Endothelial cell of umbilical vein (primary cell): Measurements from ENCODE around the gene NOTCH1. TPM values are rescaled to one million over a fixed set of nuclear protein-coding genes. Genes with fewer than 3 reads are reported as not detected.

Experiments
- BruUV-seq: library from RNA; stranded (reverse); fragments of 400-500 nt; replicated peaks from 2 replicates; lab custom pipeline; 2021; lab: Mats Ljungman, UMichigan
- CTCF ChIA-PET: fragments of 300-600, 350-600 bp; sonication (Branson Sonifier 250); formaldehyde crosslinking; loops from one replicate; lab custom pipeline; 2021; ENCODE audit warnings: antibody characterized with exemption, inconsistent platforms; lab: Charles Lee
- POLR2A ChIA-PET: fragments of 300-600, 350-600 bp; sonication (Branson Sonifier 250); formaldehyde crosslinking; loops from one replicate; lab custom pipeline; 2021; ENCODE audit warnings: antibody characterized with exemption, inconsistent platforms; lab: Charles Lee
- DNase-seq: peaks from one replicate; pipeline ENCODE4 v3.0.0-alpha.2; 2011; ENCODE audit warnings: low read depth, low spot score
- FAIRE-seq: peaks from 2 replicates; lab custom pipeline; 2011; peaks lifted over from hg19 to GRCh38; lab: Jason Lieb, UNC
- H2AFZ ChIP-seq: 2 replicates; pipeline ENCODE4 v1.6.0; 2012; ENCODE audit warnings: low read depth, low read length, control low read depth, inconsistent platforms
- H3K27ac ChIP-seq: 2 replicates; pipeline ENCODE4 v1.5.1; 2011; ENCODE audit warnings: low read depth, mild to moderate bottlenecking, control low read depth, low read length, moderate library complexity; ENCODE audit not compliant: insufficient read depth
- H3K27me3 ChIP-seq, 2 experiments: 2 replicates each; pipeline versions ENCODE4 v1.6.0 to v1.6.1; 2011; ENCODE audit warnings: low read length in 2 of 2, mixed read lengths in 1 of 2; ENCODE audit not compliant: control insufficient read depth in 2 of 2, insufficient read depth in 2 of 2
- H3K36me3 ChIP-seq, 2 experiments: 2 replicates in 1 of 2; 3 replicates in 1 of 2; pipeline ENCODE4 v1.5.1; 2011; ENCODE audit warnings: low read length in 2 of 2, mild to moderate bottlenecking in 1 of 2, moderate library complexity in 1 of 2; ENCODE audit not compliant: control insufficient read depth in 2 of 2, insufficient read depth in 2 of 2; ENCODE audit errors: extremely low read depth in 1 of 2
- H3K4me1 ChIP-seq: 3 replicates; pipeline ENCODE4 v1.5.1; 2011; ENCODE audit warnings: mild to moderate bottlenecking, low read length; ENCODE audit not compliant: control insufficient read depth, insufficient read depth; ENCODE audit errors: extremely low read depth
- H3K4me2 ChIP-seq: 2 replicates; pipeline ENCODE4 v1.6.1; 2011; ENCODE audit warnings: low read length, control low read depth, mixed read lengths; ENCODE audit not compliant: insufficient read depth
- H3K4me3 ChIP-seq, 3 experiments: fragments of 200-600 bp in 1 of 3; sonication (generic), shearing (Covaris generic) in 1 of 3; replicated peaks in 1 of 3; 2 replicates each; pipeline ENCODE4 v1.5.1; 2011 to 2016; ENCODE audit warnings: control low read depth in 3 of 3, low read length in 3 of 3, mild to moderate bottlenecking in 2 of 3, inconsistent platforms in 1 of 3, low read depth in 1 of 3, moderate library complexity in 1 of 3; ENCODE audit not compliant: insufficient read depth in 1 of 3
- H3K79me2 ChIP-seq: 2 replicates; pipeline ENCODE4 v1.6.0; 2012; ENCODE audit warnings: low read length, inconsistent platforms; ENCODE audit not compliant: control insufficient read depth, insufficient read depth
- H3K9ac ChIP-seq: replicated peaks from 2 replicates; pipeline ENCODE3; 2011; ENCODE audit warnings: low read length, control low read depth; ENCODE audit not compliant: insufficient read depth; ENCODE audit errors: extremely low read depth
- H3K9me1 ChIP-seq: replicated peaks from 3 replicates; pipeline ENCODE4 v1.6.0; 2011; ENCODE audit warnings: mild to moderate bottlenecking, low read length; ENCODE audit not compliant: control insufficient read depth, insufficient read depth; ENCODE audit errors: extremely low read depth
- H3K9me3 ChIP-seq: replicated peaks from 2 replicates; pipeline ENCODE4 v1.5.1; 2012; ENCODE audit warnings: low read length, inconsistent platforms; ENCODE audit not compliant: control insufficient read depth, insufficient read depth
- H4K20me1 ChIP-seq: replicated peaks from 2 replicates; pipeline ENCODE3; 2011; ENCODE audit warnings: mild to moderate bottlenecking, low read length; ENCODE audit not compliant: control insufficient read depth, insufficient read depth; ENCODE audit errors: extremely low read depth
- CTCF ChIP-seq, 2 donors: IDR thresholded peaks; 1 replicate in 1 of 2; 2 replicates in 1 of 2; pipeline ENCODE4 v1.5.1; 2011; ENCODE audit warnings: low read length in 2 of 2, mild to moderate bottlenecking in 2 of 2, moderate library complexity in 2 of 2, control low read depth in 1 of 2, inconsistent platforms in 1 of 2, low read depth in 1 of 2; ENCODE audit not compliant: insufficient read depth in 1 of 2; ENCODE audit errors: extremely low read depth in 1 of 2
- POLR2AphosphoS5 ChIP-seq: IDR thresholded peaks from 2 replicates; pipeline ENCODE4 v1.6.1; 2012; ENCODE audit warnings: low read depth, mild to moderate bottlenecking, control low read depth, low read length, moderate library complexity; ENCODE audit not compliant: insufficient read depth
- dilution Hi-C: fragments of 300-500 bp; cut with MboI; formaldehyde crosslinking; loops from one replicate; pipeline ENCODE4 v1.15.0; 2019; ENCODE audit warnings: low sequenced_read_pairs; ENCODE audit not compliant: extremely low pct_ligation_motif_present
- intact Hi-C: fragments of 100-400 bp; cut with micrococcal nuclease; formaldehyde crosslinking; loops from one replicate; pipeline ENCODE4 v1.10.0; 2022
- polyA plus RNA-seq, 4 experiments: library from polyadenylated mRNA; depleted of rRNA in 3 of 4; stranded (reverse) in 3 of 4; unstranded in 1 of 4; fragments of >200 nt; gene quantifications; 2 replicates each; pipeline versions ENCODE4 v1.2.1 to v1.2.3, GENCODE V29; 2011 to 2012; ENCODE audit warnings: missing spikeins in 1 of 4
- total RNA-seq: library from RNA; stranded (reverse); gene quantifications from 2 replicates; pipeline ENCODE4 v1.2.3, GENCODE V29; 2021

NOTCH1 gene
- total and polyA plus RNA-seq, 2 donors (not counting 3 experiments of a cell fraction or from before 2014, with no cell fraction given): 31.7 to 153 TPM

GRCh38 chr9:136488247-136489214, 57.3 kb downstream of the NOTCH1 start:
- Histone ChIP-seq H3K9me3 (no peaks in the 10 kb centered on the region), H2AFZ (no peak overlapping the region), H3K79me2 (no peaks in the 10 kb centered on the region), H3K4me3 (no peak overlapping the region), H3K36me3 (no peaks in the 10 kb centered on the region), H3K4me2 (no peak overlapping the region), H3K27me3 (no peaks in the 10 kb centered on the region), H3K9me1 (no peaks in the 10 kb centered on the region), H3K9ac (no peak overlapping the region), H4K20me1 (no peaks in the 10 kb centered on the region), H3K4me1 (peaks cover 8% of the 10 kb centered on the region), H3K27ac (no peak overlapping the region)
- TF ChIP-seq CTCF (IDR thresholded peaks at IDR 0.05; ENCODE audit: extremely low read depth in 1 of 2, insufficient read depth in 1 of 2, low read depth in 1 of 2, low read length in 2 of 2): peak; percentile 88 to 97
- no peak for TF ChIP-seq POLR2AphosphoS5
- FAIRE-seq (peak; percentile 80), DNase-seq (peak; percentile 54)
- intact Hi-C loops (loop anchor here (1.0 kb wide), 1 partner anchor 137 kb away; no protein-coding TSS in a partner anchor), dilution Hi-C loops (loop anchor here (10.0 kb wide), 1 partner anchor 66 kb away; no protein-coding TSS in a partner anchor)
- no TSS peak for BruUV-seq
- CTCF ChIA-PET: interaction anchor here (0.6 to 8.5 kb wide), 14 partner anchors 9 to 239 kb away, joined by 3 to 261 read pairs (median 4); partner anchors contain the start of gene NOTCH1
- POLR2A ChIA-PET: interaction anchor here (1.9 kb wide), 1 partner anchor 137 kb away, joined by 4 read pairs; no protein-coding TSS in a partner anchor
